Stimulated activated CD4-positive, alpha-beta T cell treated with anti-CD3 and anti-CD28 coated beads, Interleukin-15, amount 100 ng/mL, for 48 hours (primary cell): ENCODE data around the gene RFX7.

Source experiments
- DNase-seq, 2 donors: peaks; one replicate each; pipeline ENCODE4 v3.0.0-alpha.2; 2020; ENCODE audit warnings: low read depth in 2 of 2

RFX7 gene

GRCh38 chr15:56126409-56126808, 117.3 kb downstream of the RFX7 start:
- no peak for DNase-seq

- no peak for DNase-seq
These were observed 119.3 kb downstream of the RFX7 start for GRCh38 chr15:56124391-56124790.

GRCh38 chr15:56105855-56106254, 137.8 kb downstream of the RFX7 start:
- DNase-seq = no peak

GRCh38 chr15:56102441-56102840, 141.2 kb downstream of the RFX7 start:
- DNase-seq = no peak

GRCh38 chr15:56099311-56099710, 144.4 kb downstream of the RFX7 start:
- no peak for DNase-seq

GRCh38 chr15:56098195-56098863, 145.3 kb downstream of the RFX7 start:
- DNase-seq = no peak

GRCh38 chr15:56095406-56095805, 148.3 kb downstream of the RFX7 start:
- DNase-seq = no peak

GRCh38 chr15:56094171-56094570, 149.5 kb downstream of the RFX7 start:
- DNase-seq = no peak

- no peak for DNase-seq
These were observed 155.3 kb downstream of the RFX7 start for GRCh38 chr15:56088389-56088788.

GRCh38 chr15:56086566-56086965, 157.1 kb downstream of the RFX7 start:
- no peak for DNase-seq

- DNase-seq = no peak
These were observed 161.4 kb downstream of the RFX7 start for GRCh38 chr15:56082263-56082761.

- no peak for DNase-seq
These were observed 166.6 kb downstream of the RFX7 start for GRCh38 chr15:56077081-56077480.

- DNase-seq = no peak
These were observed 167.0 kb downstream of the RFX7 start for GRCh38 chr15:56076640-56077039.

GRCh38 chr15:56074481-56075265, 169.0 kb downstream of the RFX7 start:
- no peak for DNase-seq

GRCh38 chr15:56064152-56064551, 179.5 kb downstream of the RFX7 start:
- DNase-seq = no peak

- DNase-seq = no peak
These were observed 184.0 kb downstream of the RFX7 start for GRCh38 chr15:56059716-56060115.

- DNase-seq = no peak
These were observed 184.7 kb downstream of the RFX7 start for GRCh38 chr15:56058986-56059385.

- DNase-seq = no peak
These were observed 187.1 kb downstream of the RFX7 start for GRCh38 chr15:56056626-56057025.

- no peak for DNase-seq
These were observed 190.7 kb downstream of the RFX7 start for GRCh38 chr15:56053046-56053400.

GRCh38 chr15:56052395-56053045, 191.2 kb downstream of the RFX7 start:
- no peak for DNase-seq

GRCh38 chr15:56051676-56052075, 192.0 kb downstream of the RFX7 start:
- no peak for DNase-seq

- DNase-seq = no peak
These were observed 194.1 kb downstream of the RFX7 start for GRCh38 chr15:56049577-56049976.

- no peak for DNase-seq
These were observed 196.3 kb downstream of the RFX7 start for GRCh38 chr15:56047354-56047753.
